IPS-15b (cell line): ENCODE measurements around the gene DIP2C.

Experiments
- H3K27me3 ChIP-seq: one replicate; pipeline ENCODE4 v1.6.1; 2013; ENCODE audit warnings: low read length; ENCODE audit not compliant: control insufficient read depth, insufficient read depth
- H3K36me3 ChIP-seq: one replicate; pipeline ENCODE4 v1.6.1; 2013; ENCODE audit warnings: low read length; ENCODE audit not compliant: control insufficient read depth, insufficient read depth
- H3K4me1 ChIP-seq: one replicate; pipeline ENCODE4 v1.6.1; 2013; ENCODE audit warnings: mild to moderate bottlenecking, low read length; ENCODE audit not compliant: control insufficient read depth, insufficient read depth
- H3K4me3 ChIP-seq: one replicate; pipeline ENCODE4 v1.5.1; 2013; ENCODE audit warnings: low read depth, low read length
- H3K9ac ChIP-seq: one replicate; pipeline ENCODE4 v1.6.1; 2013; ENCODE audit warnings: low read depth, mild to moderate bottlenecking, low read length
- H3K9me3 ChIP-seq: one replicate; pipeline ENCODE4 v1.6.1; 2013; ENCODE audit warnings: mild to moderate bottlenecking, low read length; ENCODE audit not compliant: control insufficient read depth, insufficient read depth

DIP2C gene

DNA sequence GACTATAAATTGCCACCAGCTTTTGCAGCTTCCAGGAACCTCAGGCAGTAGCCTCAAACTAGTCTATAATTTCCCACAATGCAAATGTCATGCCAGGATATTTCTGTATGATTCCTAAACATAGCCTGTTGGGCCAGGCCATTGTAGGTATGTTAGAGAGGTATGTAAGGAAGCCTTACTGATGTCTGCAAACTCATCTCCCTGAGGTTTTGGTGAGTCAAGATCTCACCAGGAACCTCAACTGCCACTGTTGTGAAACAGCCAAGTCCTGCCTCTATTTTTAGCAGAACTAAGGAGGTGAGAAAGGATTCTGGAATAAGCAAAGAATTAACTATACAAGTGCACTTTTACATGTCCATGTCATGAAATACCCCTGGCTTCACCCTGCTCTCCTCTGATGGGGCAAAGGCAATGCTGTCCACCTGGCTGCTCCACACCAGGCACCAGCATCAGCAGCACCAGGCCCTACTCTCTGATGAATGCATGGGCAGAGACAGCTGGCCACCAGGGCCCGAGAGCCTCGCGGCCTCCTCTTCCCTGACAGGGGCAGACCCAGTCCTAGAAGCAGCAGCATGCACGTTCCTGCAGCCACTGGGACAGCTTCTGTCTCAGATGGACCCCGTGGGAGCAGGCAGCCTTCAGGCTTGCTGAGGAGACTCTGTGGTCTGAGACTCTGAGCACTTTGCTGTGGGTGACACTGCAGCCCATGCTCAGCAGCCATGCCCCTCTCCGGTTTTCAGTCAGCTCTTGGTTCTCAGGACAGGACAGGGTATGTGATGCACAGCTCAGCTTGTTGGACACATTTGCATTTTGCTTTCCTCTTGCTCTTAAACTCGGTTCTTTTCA lies 407.0 kb downstream of the DIP2C start:
- H3K27me3 ChIP-seq: no peaks in the 10 kb centered on the region
- H3K9me3 ChIP-seq: no peaks in the 10 kb centered on the region
- H3K9ac ChIP-seq: no peak overlapping the region
- no peaks in the 10 kb centered on the region for H3K4me1 ChIP-seq
- peaks cover 5% of the 10 kb centered on the region for H3K36me3 ChIP-seq
- no peak overlapping the region for H3K4me3 ChIP-seq

DNA sequence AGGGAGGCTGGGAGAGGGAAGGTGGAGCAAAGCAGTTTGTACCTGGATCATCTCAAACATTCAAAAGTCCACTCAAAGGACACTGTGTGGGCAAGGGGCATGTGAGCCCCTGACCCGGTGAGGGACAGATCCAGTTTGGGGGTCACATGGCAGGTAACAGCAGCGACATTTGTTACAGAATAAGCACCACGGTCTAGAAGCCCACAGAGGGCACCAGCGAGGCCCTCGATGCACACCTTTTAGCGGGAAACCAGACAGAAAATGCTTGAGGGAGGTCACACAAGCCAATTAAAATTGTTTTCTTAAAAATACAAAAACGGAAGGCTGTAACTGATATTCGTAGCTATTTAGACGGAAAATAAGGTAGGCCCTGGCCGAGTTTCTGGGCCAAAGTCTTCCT lies 409.8 kb downstream of the DIP2C start:
- Histone ChIP-seq H3K4me1 (no peaks in the 10 kb centered on the region), H3K4me3 (no peak overlapping the region), H3K27me3 (no peaks in the 10 kb centered on the region), H3K9ac (no peak overlapping the region), H3K36me3 (peaks cover 5% of the 10 kb centered on the region), H3K9me3 (no peaks in the 10 kb centered on the region)

DNA sequence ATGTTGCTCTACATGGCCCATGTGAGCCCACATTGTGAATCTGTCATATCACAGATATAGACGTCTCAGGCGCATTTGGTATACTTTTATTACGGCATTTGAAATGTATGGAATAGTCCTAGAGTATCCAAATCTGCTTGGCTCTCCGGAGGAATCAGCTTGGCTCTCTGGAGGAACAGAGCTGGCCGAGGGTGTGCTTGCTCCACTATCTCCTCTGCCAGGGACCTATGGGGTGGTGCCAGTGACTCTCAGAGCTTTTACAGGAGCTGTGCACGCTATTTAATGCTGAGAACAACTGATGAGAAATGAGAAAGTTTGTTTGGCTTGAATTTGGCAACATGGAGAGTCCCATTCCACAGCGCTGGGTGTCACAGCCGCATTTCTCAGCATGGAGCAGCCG lies 410.2 kb downstream of the DIP2C start:
- H3K4me1 ChIP-seq: no peaks in the 10 kb centered on the region
- H3K36me3 ChIP-seq: peaks cover 5% of the 10 kb centered on the region
- H3K4me3 ChIP-seq: no peak overlapping the region
- no peak overlapping the region for H3K9ac ChIP-seq
- no peaks in the 10 kb centered on the region for H3K9me3 ChIP-seq
- H3K27me3 ChIP-seq: no peaks in the 10 kb centered on the region

DNA sequence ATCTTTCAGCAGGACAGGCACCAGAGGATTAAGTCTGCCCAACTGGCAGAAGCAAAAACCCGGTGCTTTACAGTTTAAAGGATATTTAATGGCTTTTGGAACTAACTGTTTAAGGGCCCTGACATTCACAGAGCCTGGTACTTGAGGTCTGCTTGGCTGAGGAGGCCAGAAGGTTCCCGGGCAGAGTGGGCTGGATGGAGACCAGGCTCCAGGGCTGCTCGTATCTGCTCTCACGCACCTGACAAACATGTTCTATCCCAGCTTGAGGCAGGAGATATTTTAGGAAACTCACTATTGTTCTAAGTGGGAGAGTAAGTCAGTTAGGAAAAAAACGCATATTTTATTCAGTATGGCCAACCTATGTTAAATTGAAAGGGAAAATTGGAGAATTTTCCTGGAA lies 410.8 kb downstream of the DIP2C start:
- Histone ChIP-seq H3K9ac (no peak overlapping the region), H3K4me1 (no peaks in the 10 kb centered on the region), H3K9me3 (no peaks in the 10 kb centered on the region), H3K36me3 (peaks cover 5% of the 10 kb centered on the region), H3K4me3 (no peak overlapping the region), H3K27me3 (no peaks in the 10 kb centered on the region)

DNA sequence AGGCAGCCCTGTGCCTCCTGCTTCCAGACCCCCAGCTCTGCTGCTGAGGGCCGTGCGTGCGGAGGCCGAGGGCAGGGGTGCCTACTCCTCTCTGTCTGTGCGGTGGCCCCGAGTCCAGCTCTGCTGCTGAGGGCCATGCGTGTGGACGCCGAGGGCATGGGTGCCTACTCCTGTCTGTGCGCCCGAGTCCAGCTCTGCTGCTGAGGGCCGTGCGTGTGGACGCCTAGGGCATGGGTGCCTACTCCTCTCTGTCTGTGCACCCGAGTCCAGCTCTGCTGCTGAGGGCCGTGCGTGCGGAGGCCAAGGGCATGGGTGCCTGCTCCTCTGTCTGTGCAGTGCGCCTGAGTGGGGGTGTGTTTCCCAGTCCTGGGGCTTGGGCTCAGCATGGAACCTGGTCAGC lies 411.5 kb downstream of the DIP2C start:
- Histone ChIP-seq H3K27me3 (no peaks in the 10 kb centered on the region), H3K9ac (no peak overlapping the region), H3K9me3 (no peaks in the 10 kb centered on the region), H3K4me3 (no peak overlapping the region), H3K36me3 (peaks cover 5% of the 10 kb centered on the region), H3K4me1 (no peaks in the 10 kb centered on the region)

DNA sequence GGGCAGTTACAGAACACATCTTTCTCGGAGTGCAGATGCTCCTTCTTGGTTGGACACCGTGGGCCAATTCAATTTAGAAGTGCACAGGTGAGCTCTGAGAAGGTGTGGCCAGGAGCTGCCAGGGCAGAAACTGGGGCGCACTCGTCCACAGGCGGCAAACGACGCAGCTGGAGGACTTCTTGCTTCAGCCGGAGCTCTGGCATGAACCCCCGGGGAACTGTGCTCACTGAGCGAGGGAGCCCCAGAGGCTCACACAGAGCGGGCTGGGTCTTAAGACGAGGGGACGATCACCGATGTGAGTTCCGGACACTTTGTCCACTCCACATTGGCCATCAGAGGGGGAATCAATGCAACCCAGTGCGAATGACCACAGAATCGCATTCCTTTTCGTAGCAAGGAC lies 413.8 kb downstream of the DIP2C start:
- Histone ChIP-seq H3K36me3 (peaks cover 5% of the 10 kb centered on the region), H3K9me3 (no peaks in the 10 kb centered on the region), H3K27me3 (no peaks in the 10 kb centered on the region), H3K4me1 (no peaks in the 10 kb centered on the region), H3K4me3 (no peak overlapping the region), H3K9ac (no peak overlapping the region)

DNA sequence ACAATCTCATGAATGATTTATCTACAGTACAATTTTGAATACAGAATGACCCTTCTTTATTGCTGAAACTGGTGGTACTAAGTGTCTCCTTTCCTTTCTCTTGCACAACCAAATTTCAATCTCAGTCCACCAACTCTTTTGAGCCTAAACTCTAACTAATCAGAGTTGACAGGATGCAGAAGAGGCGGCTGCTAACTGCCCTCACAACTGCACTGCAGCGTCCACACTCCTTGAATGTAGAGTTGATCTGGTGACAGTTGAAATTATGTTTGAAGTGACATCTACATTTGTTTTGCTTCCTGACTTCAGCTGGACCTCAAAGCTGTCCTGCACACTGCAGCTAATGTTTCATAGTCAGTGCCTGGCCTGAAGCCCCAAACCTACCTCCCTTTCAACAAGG lies 414.6 kb downstream of the DIP2C start:
- H3K36me3 ChIP-seq: peaks cover 5% of the 10 kb centered on the region
- no peaks in the 10 kb centered on the region for H3K27me3 ChIP-seq
- H3K9ac ChIP-seq: no peak overlapping the region
- H3K4me3 ChIP-seq: no peak overlapping the region
- H3K4me1 ChIP-seq: no peaks in the 10 kb centered on the region
- H3K9me3 ChIP-seq: no peaks in the 10 kb centered on the region

DNA sequence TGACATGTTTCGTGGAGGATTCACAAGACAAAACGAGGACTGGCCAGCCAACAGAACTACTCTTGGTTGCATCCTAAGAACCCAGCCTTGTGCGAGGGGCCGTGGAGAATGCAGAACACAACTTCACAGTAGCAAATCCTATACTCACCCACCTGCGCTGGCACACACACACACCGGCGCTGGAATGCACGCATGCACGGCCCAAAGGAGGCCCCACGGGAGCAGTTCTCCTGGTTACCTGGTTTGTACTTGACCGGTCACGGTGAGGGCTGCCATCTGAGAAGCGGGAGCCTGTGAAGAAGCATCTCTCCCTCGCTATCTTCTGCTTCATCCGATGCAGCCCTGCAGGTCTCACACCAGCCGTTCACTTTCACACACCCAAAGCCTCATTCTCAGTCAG lies 416.4 kb downstream of the DIP2C start:
- peaks cover under 1% of the 10 kb centered on the region for H3K36me3 ChIP-seq
- no peak overlapping the region for H3K9ac ChIP-seq
- H3K27me3 ChIP-seq: no peaks in the 10 kb centered on the region
- no peaks in the 10 kb centered on the region for H3K9me3 ChIP-seq
- H3K4me3 ChIP-seq: no peak overlapping the region
- H3K4me1 ChIP-seq: no peaks in the 10 kb centered on the region

DNA sequence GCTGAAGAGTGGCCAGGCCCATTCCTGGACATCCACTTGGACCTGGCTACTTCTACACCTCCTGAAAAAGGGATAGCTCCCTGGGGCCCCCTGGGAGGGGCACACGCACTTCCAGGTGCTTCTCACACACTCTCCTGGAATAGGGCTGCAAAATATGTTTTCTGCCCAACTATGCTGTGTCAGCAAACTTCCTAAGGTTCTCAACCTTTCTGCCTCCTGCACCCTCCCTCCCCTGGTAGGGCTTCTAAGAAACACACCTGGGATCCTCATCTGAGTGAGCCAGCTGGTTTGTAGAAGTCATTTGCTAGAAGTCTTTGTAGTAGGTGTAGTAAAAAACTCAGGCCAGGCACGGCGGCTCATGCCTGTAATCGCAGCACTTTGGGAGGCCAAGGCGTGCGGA lies 417.7 kb downstream of the DIP2C start:
- no peaks in the 10 kb centered on the region for H3K27me3 ChIP-seq
- H3K36me3 ChIP-seq: no peaks in the 10 kb centered on the region
- no peaks in the 10 kb centered on the region for H3K9me3 ChIP-seq
- no peak overlapping the region for H3K9ac ChIP-seq
- no peaks in the 10 kb centered on the region for H3K4me1 ChIP-seq
- no peak overlapping the region for H3K4me3 ChIP-seq

DNA sequence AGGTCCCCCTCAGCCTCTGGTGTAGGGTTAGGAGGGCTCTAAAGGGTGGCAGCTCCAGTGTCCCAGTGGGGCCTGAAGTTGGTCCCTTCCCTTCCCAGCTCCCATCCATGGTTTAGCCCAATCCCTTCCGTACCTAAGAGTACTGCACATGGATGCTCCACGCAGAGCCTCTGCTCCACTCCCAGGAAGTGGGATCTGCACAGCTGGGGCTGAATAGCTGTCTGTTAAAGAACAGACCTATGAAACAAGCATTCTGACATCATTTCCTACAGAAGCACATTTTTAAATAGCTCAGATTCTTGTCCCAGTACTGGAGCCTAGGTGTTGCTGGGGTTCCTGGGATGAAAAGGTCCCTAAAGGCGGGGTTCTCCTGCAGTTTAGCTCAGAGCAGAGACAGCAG lies 418.3 kb downstream of the DIP2C start:
- H3K9ac ChIP-seq: no peak overlapping the region
- no peaks in the 10 kb centered on the region for H3K9me3 ChIP-seq

DNA sequence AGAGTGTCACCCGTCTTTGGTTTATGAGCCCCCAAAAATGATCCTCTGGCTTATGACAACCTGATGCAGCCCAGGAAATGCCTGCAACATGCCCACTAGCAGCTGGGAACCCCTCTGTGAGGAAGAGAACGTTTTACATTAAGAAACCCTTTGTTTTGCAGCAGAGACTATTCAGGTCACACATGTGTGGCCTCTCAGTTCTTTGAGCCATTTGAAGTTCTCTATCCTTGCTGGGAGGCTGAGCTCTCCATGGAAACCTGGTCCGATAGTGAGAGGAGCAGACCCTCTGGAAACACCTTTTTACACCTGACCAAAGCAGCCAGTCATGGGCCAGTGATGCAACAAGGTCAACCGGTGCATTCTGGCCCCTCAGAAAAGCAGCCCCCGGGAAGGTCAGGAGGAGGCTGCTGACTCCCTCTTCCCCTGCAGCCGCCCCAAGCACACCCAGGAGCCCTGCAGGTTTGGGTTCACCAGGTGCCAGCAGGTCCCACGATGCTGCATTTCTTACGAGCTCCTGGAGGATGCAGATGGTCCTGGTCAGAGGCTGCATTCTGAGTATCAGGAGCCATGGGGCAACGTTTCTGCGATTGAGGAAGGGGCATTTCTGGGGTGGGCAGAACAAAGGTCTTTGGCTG lies 419.9 kb downstream of the DIP2C start:
- no peak overlapping the region for H3K4me3 ChIP-seq
- no peaks in the 10 kb centered on the region for H3K9me3 ChIP-seq
- no peaks in the 10 kb centered on the region for H3K36me3 ChIP-seq
- no peaks in the 10 kb centered on the region for H3K4me1 ChIP-seq
- no peaks in the 10 kb centered on the region for H3K27me3 ChIP-seq
- no peak overlapping the region for H3K9ac ChIP-seq

More for the DNA sequence above, 418.3 kb downstream of the DIP2C start:
- no peaks in the 10 kb centered on the region for H3K4me1 ChIP-seq
- no peaks in the 10 kb centered on the region for H3K27me3 ChIP-seq
- H3K4me3 ChIP-seq: no peak overlapping the region
- H3K36me3 ChIP-seq: no peaks in the 10 kb centered on the region

DNA sequence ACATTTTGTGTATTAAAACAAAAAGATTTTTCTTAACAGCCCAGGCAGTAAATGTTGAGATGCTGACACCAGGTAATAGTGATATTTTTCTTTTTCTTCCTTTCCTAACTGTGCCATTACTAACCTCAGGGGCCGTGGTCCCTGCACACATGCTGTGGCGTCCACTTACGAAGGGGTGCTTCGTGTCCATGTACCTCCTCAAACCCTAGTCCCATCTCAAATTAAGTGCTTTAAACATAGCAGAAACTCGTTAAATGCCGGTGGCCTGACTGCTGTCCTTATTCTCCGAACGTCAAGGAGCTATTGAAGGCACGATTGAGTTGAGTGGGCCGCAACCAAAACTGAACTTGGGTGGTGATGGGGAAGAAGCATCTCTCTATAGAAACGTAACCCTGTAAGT lies 421.8 kb downstream of the DIP2C start:
- no peaks in the 10 kb centered on the region for H3K36me3 ChIP-seq
- H3K27me3 ChIP-seq: no peaks in the 10 kb centered on the region
- H3K4me3 ChIP-seq: no peak overlapping the region
- no peaks in the 10 kb centered on the region for H3K9me3 ChIP-seq
- H3K9ac ChIP-seq: no peak overlapping the region
- no peaks in the 10 kb centered on the region for H3K4me1 ChIP-seq
